ENCODE measurements around the gene DOCK2. TPM values are rescaled to one million over a fixed set of nuclear protein-coding genes. Genes with fewer than 3 reads are reported as not detected.
A peak's percentile ranks its signal among the peaks of the same experiment; 100 is the strongest.

Gene DOCK2
- total and polyA plus RNA-seq, 9 of the 15 experiments (the other 6 are each of a cell fraction or from before 2014, with no cell fraction given): 4.5 to 42.6 (median 20.5) TPM

DNA sequence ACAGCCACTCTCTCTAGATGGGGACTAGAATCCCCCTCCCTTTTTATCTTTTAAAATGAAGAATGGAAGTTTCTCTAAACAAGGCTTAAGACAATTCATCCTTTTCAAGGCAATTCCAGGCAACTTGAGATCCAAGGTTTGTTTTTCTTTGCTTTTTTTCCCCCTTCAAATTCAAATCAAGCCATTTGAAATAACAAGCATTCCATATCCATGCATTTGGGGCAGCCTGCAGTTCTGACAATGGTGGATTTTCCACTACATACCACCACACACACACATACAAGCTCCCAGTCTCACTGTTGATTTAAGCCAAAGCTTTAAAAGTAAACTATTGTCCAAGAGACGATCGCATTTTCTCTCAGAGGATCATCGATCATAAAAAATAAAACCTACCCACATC is 342.8 kb downstream of the DOCK2 start:
- TF ChIP-seq, protein P1, sequence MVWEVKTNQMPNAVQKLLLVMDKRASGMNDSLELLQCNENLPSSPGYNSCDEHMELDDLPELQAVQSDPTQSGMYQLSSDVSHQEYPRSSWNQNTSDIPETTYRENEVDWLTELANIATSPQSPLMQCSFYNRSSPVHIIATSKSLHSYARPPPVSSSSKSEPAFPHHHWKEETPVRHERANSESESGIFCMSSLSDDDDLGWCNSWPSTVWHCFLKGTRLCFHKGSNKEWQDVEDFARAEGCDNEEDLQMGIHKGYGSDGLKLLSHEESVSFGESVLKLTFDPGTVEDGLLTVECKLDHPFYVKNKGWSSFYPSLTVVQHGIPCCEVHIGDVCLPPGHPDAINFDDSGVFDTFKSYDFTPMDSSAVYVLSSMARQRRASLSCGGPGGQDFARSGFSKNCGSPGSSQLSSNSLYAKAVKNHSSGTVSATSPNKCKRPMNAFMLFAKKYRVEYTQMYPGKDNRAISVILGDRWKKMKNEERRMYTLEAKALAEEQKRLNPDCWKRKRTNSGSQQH (CRISPR knock-in tag; IDR thresholded peaks at IDR 0.05): no peak
- no peak for TF ChIP-seq ZNF232 (CRISPR knock-in tag; IDR thresholded peaks at IDR 0.05)
- no peak for TF ChIP-seq TEAD2 (tag; IDR thresholded peaks at IDR 0.05)
- Histone ChIP-seq H4K20me1 (replicated peaks; ENCODE audit: control insufficient read depth, insufficient read depth, low read length) (no peaks in the 10 kb centered on the region), H3K9me3 (replicated peaks; ENCODE audit: control insufficient read depth, insufficient read depth, low read depth, low read length) (no peaks in the 10 kb centered on the region), H3K4me2 (ENCODE audit: insufficient read depth, low read length) (no peak overlapping the region), H2AFZ (ENCODE audit: low read depth, low read length) (peak overlapping the region; percentile 30; the same call in 1 of the 2 replicates), H3K27me3 (ENCODE audit: control insufficient read depth in 2 of 2, insufficient read depth in 2 of 2, low read length in 2 of 2) (no peaks in the 10 kb centered on the region; a peak in 1 of 5 replicates), H3K4me3 (no peak overlapping the region), H3K36me3 (ENCODE audit: control insufficient read depth, insufficient read depth, low read length) (no peaks in the 10 kb centered on the region), H3K9ac (ENCODE audit: insufficient read depth in 1 of 2, low read depth in 2 of 2, low read length in 2 of 2) (no peak overlapping the region), H3K9me1 (ENCODE audit: control insufficient read depth, insufficient read depth, low read length) (no peaks in the 10 kb centered on the region), H3K4me1 (replicated peaks in 1 of 2; ENCODE audit: control insufficient read depth in 2 of 2, insufficient read depth in 2 of 2, low read length in 2 of 2) (no peaks in the 10 kb centered on the region; a peak in 1 of 5 replicates), H3K27ac (ENCODE audit: extremely low read depth, low read depth, low read length) (no peak overlapping the region), H3K79me2 (ENCODE audit: control insufficient read depth, insufficient read depth, low read length) (no peaks in the 10 kb centered on the region)
- in situ Hi-C loops (cut with MboI): loop anchor here (10.0 kb wide), 1 partner anchor 275 kb away; no protein-coding TSS in a partner anchor
- ChIA-PET POLR2A (interaction anchor here (0.7 to 1.8 kb wide), 3 partner anchors 22 to 278 kb away, joined by 4 to 6 read pairs (median 4); no protein-coding TSS in a partner anchor), CTCF (ENCODE audit: low intra/inter-chr PET ratio) (interaction anchor here (0.6 to 1.2 kb wide), 3 partner anchors 203 to 992 kb away, joined by 3 read pairs; no protein-coding TSS in a partner anchor)
- ATAC-seq (no peak), DNase-seq (ENCODE audit: extremely low read depth in 1 of 4, low spot score in 3 of 4) (no peak), FAIRE-seq (no peak)
- no TSS peak for BruUV-seq (replicated peaks)
- WGBS (ENCODE audit: insufficient coverage, low coverage, missing lambda C conversion rate): 12% methylated on average over 3 of the region's 3 CpGs
- intact Hi-C loops (cut with micrococcal nuclease): loop anchor here (1.0 to 10.0 kb wide), 3 partner anchors 175 to 279 kb away; no protein-coding TSS in a partner anchor

Measured in K562 (cell line).